ENCODE results near the gene CKAP4. TPM values are rescaled to one million over a fixed set of nuclear protein-coding genes. Genes with fewer than 3 reads are reported as not detected.

The CKAP4 gene
- total and polyA plus RNA-seq, 9 donors, result 44.6 to 141 (median 88.6) TPM

- H3K9me3 ChIP-seq (replicated peaks; ENCODE audit: control insufficient read depth, low read depth, low read length), result no peaks in the 10 kb centered on the region
- peaks cover 2% of the 10 kb centered on the region for H3K4me1 ChIP-seq (ENCODE audit: control insufficient read depth, insufficient read depth, low read length)
- H3K4me3 ChIP-seq (ENCODE audit: low read length), result no peak overlapping the region
- WGBS (ENCODE audit: insufficient coverage), result 80% methylated on average over 1 of the region's 4 CpGs
- no peak overlapping the region for H3K27ac ChIP-seq (ENCODE audit: low read length)
- no peak for DNase-seq
- H3K36me3 ChIP-seq (ENCODE audit: control insufficient read depth, insufficient read depth, low read length), result no peaks in the 10 kb centered on the region
- H3K27me3 ChIP-seq (ENCODE audit: control insufficient read depth, insufficient read depth, low read length), result no peaks in the 10 kb centered on the region
Observed at GRCh38 chr12:106258226-106258625, 10.4 kb upstream of the CKAP4 start.

GRCh38 chr12:106256524-106256923 is 8.7 kb upstream of the CKAP4 start:
- Histone ChIP-seq H3K27ac (ENCODE audit: low read length) (no peak overlapping the region), H3K36me3 (ENCODE audit: control insufficient read depth, insufficient read depth, low read length) (no peaks in the 10 kb centered on the region), H3K4me1 (ENCODE audit: control insufficient read depth, insufficient read depth, low read length) (peaks cover 5% of the 10 kb centered on the region), H3K27me3 (ENCODE audit: control insufficient read depth, insufficient read depth, low read length) (no peaks in the 10 kb centered on the region), H3K4me3 (ENCODE audit: low read length) (no peak overlapping the region), H3K9me3 (replicated peaks; ENCODE audit: control insufficient read depth, low read depth, low read length) (no peaks in the 10 kb centered on the region)
- DNase-seq, result no peak

- Histone ChIP-seq H3K4me3 (ENCODE audit: low read length) (no peak overlapping the region), H3K9me3 (replicated peaks; ENCODE audit: control insufficient read depth, low read depth, low read length) (no peaks in the 10 kb centered on the region), H3K36me3 (ENCODE audit: control insufficient read depth, insufficient read depth, low read length) (no peaks in the 10 kb centered on the region), H3K27ac (ENCODE audit: low read length) (no peak overlapping the region), H3K27me3 (ENCODE audit: control insufficient read depth, insufficient read depth, low read length) (no peaks in the 10 kb centered on the region), H3K4me1 (ENCODE audit: control insufficient read depth, insufficient read depth, low read length) (peaks cover 6% of the 10 kb centered on the region)
- no peak for DNase-seq
- 92% methylated on average over 4 of the region's 5 CpGs for WGBS (ENCODE audit: insufficient coverage)
Observed at GRCh38 chr12:106255952-106256351, 8.1 kb upstream of the CKAP4 start.

GRCh38 chr12:106255493-106255892 is 7.7 kb upstream of the CKAP4 start:
- DNase-seq, result no peak
- 95% methylated on average over 3 of the region's 3 CpGs for WGBS (ENCODE audit: insufficient coverage)
- H3K4me1 ChIP-seq (ENCODE audit: control insufficient read depth, insufficient read depth, low read length), result peaks cover 6% of the 10 kb centered on the region
- no peak overlapping the region for H3K27ac ChIP-seq (ENCODE audit: low read length)
- no peaks in the 10 kb centered on the region for H3K27me3 ChIP-seq (ENCODE audit: control insufficient read depth, insufficient read depth, low read length)
- no peaks in the 10 kb centered on the region for H3K36me3 ChIP-seq (ENCODE audit: control insufficient read depth, insufficient read depth, low read length)
- H3K9me3 ChIP-seq (replicated peaks; ENCODE audit: control insufficient read depth, low read depth, low read length), result no peaks in the 10 kb centered on the region
- H3K4me3 ChIP-seq (ENCODE audit: low read length), result no peak overlapping the region

- no peak overlapping the region for H3K4me3 ChIP-seq (ENCODE audit: low read length)
- H3K9me3 ChIP-seq (replicated peaks; ENCODE audit: control insufficient read depth, low read depth, low read length), result no peaks in the 10 kb centered on the region
- DNase-seq, result no peak
- no peaks in the 10 kb centered on the region for H3K36me3 ChIP-seq (ENCODE audit: control insufficient read depth, insufficient read depth, low read length)
- H3K27ac ChIP-seq (ENCODE audit: low read length), result no peak overlapping the region
- H3K27me3 ChIP-seq (ENCODE audit: control insufficient read depth, insufficient read depth, low read length), result no peaks in the 10 kb centered on the region
- peaks cover 10% of the 10 kb centered on the region for H3K4me1 ChIP-seq (ENCODE audit: control insufficient read depth, insufficient read depth, low read length)
- 45% methylated on average over 3 of the region's 3 CpGs for WGBS (ENCODE audit: insufficient coverage)
Observed at GRCh38 chr12:106254724-106255123, 6.9 kb upstream of the CKAP4 start.

GRCh38 chr12:106251631-106252455 is 4.0 kb upstream of the CKAP4 start:
- Histone ChIP-seq H3K9me3 (replicated peaks; ENCODE audit: control insufficient read depth, low read depth, low read length) (no peaks in the 10 kb centered on the region), H3K36me3 (ENCODE audit: control insufficient read depth, insufficient read depth, low read length) (no peaks in the 10 kb centered on the region), H3K4me3 (ENCODE audit: low read length) (no peak overlapping the region), H3K27ac (ENCODE audit: low read length) (no peak overlapping the region), H3K27me3 (ENCODE audit: control insufficient read depth, insufficient read depth, low read length) (no peaks in the 10 kb centered on the region), H3K4me1 (ENCODE audit: control insufficient read depth, insufficient read depth, low read length) (peaks cover 18% of the 10 kb centered on the region)
- DNase-seq, result no peak
- WGBS (ENCODE audit: insufficient coverage), result 63% methylated on average over 1 of the region's 6 CpGs

- Histone ChIP-seq H3K4me3 (ENCODE audit: low read length) (no peak overlapping the region), H3K36me3 (ENCODE audit: control insufficient read depth, insufficient read depth, low read length) (no peaks in the 10 kb centered on the region), H3K4me1 (ENCODE audit: control insufficient read depth, insufficient read depth, low read length) (peaks cover 33% of the 10 kb centered on the region), H3K27ac (ENCODE audit: low read length) (no peak overlapping the region), H3K9me3 (replicated peaks; ENCODE audit: control insufficient read depth, low read depth, low read length) (no peaks in the 10 kb centered on the region), H3K27me3 (ENCODE audit: control insufficient read depth, insufficient read depth, low read length) (no peaks in the 10 kb centered on the region)
- no peak for DNase-seq
- 83% methylated on average over 2 of the region's 5 CpGs for WGBS (ENCODE audit: insufficient coverage)
Observed at GRCh38 chr12:106249411-106250135, 1.8 kb upstream of the CKAP4 start.

GRCh38 chr12:106248846-106249371 is 1.1 kb upstream of the CKAP4 start:
- Histone ChIP-seq H3K4me3 (ENCODE audit: low read length) (peak overlapping the region; percentile 76), H3K9me3 (replicated peaks; ENCODE audit: control insufficient read depth, low read depth, low read length) (no peaks in the 10 kb centered on the region), H3K36me3 (ENCODE audit: control insufficient read depth, insufficient read depth, low read length) (peaks cover 2% of the 10 kb centered on the region), H3K27me3 (ENCODE audit: control insufficient read depth, insufficient read depth, low read length) (no peaks in the 10 kb centered on the region), H3K27ac (ENCODE audit: low read length) (peak overlapping the region; percentile 92), H3K4me1 (ENCODE audit: control insufficient read depth, insufficient read depth, low read length) (peaks cover 32% of the 10 kb centered on the region)
- peak; percentile 50 for DNase-seq
- 0% methylated on average over 3 of the region's 12 CpGs for WGBS (ENCODE audit: insufficient coverage)

GRCh38 chr12:106248312-106248845 is 559 bp upstream of the CKAP4 start:
- H3K27me3 ChIP-seq (ENCODE audit: control insufficient read depth, insufficient read depth, low read length), result no peaks in the 10 kb centered on the region
- H3K4me1 ChIP-seq (ENCODE audit: control insufficient read depth, insufficient read depth, low read length), result peaks cover 35% of the 10 kb centered on the region
- H3K9me3 ChIP-seq (replicated peaks; ENCODE audit: control insufficient read depth, low read depth, low read length), result no peaks in the 10 kb centered on the region
- H3K4me3 ChIP-seq (ENCODE audit: low read length), result peak overlapping the region; percentile 76
- peak overlapping the region; percentile 92 for H3K27ac ChIP-seq (ENCODE audit: low read length)
- peaks cover 7% of the 10 kb centered on the region for H3K36me3 ChIP-seq (ENCODE audit: control insufficient read depth, insufficient read depth, low read length)
- peak; percentile 88 for DNase-seq
- WGBS (ENCODE audit: insufficient coverage), result 1% methylated on average over 31 of the region's 36 CpGs
